ENCODE results near the gene ZFHX3.
"Not testable (repeated sequence)": the region's sequence is repeated elsewhere in the genome, so short reads cannot be mapped to it uniquely, and the experiment has no call there.

GRCh38 chr16:72995882-72996270 is 52.1 kb downstream of the ZFHX3 start:
- TF ChIP-seq, protein P1, sequence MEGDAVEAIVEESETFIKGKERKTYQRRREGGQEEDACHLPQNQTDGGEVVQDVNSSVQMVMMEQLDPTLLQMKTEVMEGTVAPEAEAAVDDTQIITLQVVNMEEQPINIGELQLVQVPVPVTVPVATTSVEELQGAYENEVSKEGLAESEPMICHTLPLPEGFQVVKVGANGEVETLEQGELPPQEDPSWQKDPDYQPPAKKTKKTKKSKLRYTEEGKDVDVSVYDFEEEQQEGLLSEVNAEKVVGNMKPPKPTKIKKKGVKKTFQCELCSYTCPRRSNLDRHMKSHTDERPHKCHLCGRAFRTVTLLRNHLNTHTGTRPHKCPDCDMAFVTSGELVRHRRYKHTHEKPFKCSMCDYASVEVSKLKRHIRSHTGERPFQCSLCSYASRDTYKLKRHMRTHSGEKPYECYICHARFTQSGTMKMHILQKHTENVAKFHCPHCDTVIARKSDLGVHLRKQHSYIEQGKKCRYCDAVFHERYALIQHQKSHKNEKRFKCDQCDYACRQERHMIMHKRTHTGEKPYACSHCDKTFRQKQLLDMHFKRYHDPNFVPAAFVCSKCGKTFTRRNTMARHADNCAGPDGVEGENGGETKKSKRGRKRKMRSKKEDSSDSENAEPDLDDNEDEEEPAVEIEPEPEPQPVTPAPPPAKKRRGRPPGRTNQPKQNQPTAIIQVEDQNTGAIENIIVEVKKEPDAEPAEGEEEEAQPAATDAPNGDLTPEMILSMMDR (IDR thresholded peaks at IDR 0.05) = not testable (repeated sequence)
- TF ChIP-seq POLR2A (IDR thresholded peaks at IDR 0.05) = not testable (repeated sequence)

Measured in testis (tissue), 2 donors.